Measurements from ENCODE around the gene LBHD2.

Gene LBHD2

GRCh38 chr14:103078860-103079587 lies 5.0 kb upstream of the LBHD2 start:
- H3K27ac ChIP-seq (ENCODE audit: low read depth, low read length), result no peak overlapping the region
- H2AFZ ChIP-seq (ENCODE audit: low read depth, low read length, severe bottlenecking), result no peak overlapping the region
- no peaks in the 10 kb centered on the region for H3F3A ChIP-seq (ENCODE audit: insufficient read depth)
- no peaks in the 10 kb centered on the region for H3K9me3 ChIP-seq (ENCODE audit: insufficient read depth, low read length)
- H3K4me2 ChIP-seq (ENCODE audit: low read depth, low read length, poor library complexity, severe bottlenecking), result no peak overlapping the region
- no peak overlapping the region for H3K9ac ChIP-seq (ENCODE audit: low read length)
- H3K27me3 ChIP-seq (ENCODE audit: low read length), result no peaks in the 10 kb centered on the region
- TF ChIP-seq CTCF (IDR thresholded peaks at IDR 0.05; ENCODE audit: insufficient read depth, low read length, poor library complexity, severe bottlenecking), result no peak
- TF ChIP-seq EZH2phosphoT487 (conservative IDR thresholded peaks at IDR 0.05; ENCODE audit: low read length), result no peak
- H4K20me1 ChIP-seq (ENCODE audit: low read depth, low read length), result no peaks in the 10 kb centered on the region
- H3K9me2 ChIP-seq (replicated peaks; ENCODE audit: insufficient read depth, low read length), result no peaks in the 10 kb centered on the region
- H3K4me3 ChIP-seq (ENCODE audit: insufficient read depth, low read length, poor library complexity, severe bottlenecking), result no peak overlapping the region
- no peaks in the 10 kb centered on the region for H3K79me2 ChIP-seq (ENCODE audit: insufficient read depth, low read length)
- no peaks in the 10 kb centered on the region for H3K36me3 ChIP-seq (ENCODE audit: low read length)

GRCh38 chr14:103081951-103082350 lies 2.1 kb upstream of the LBHD2 start:
- Histone ChIP-seq H3K27ac (ENCODE audit: low read depth, low read length) (no peak overlapping the region), H3K4me2 (ENCODE audit: low read depth, low read length, poor library complexity, severe bottlenecking) (no peak overlapping the region), H3K4me3 (ENCODE audit: insufficient read depth, low read length, poor library complexity, severe bottlenecking) (no peak overlapping the region), H4K20me1 (ENCODE audit: low read depth, low read length) (no peaks in the 10 kb centered on the region), H3K9ac (ENCODE audit: low read length) (no peak overlapping the region), H3K79me2 (ENCODE audit: insufficient read depth, low read length) (no peaks in the 10 kb centered on the region), H2AFZ (ENCODE audit: low read depth, low read length, severe bottlenecking) (no peak overlapping the region), H3K9me3 (ENCODE audit: insufficient read depth, low read length) (no peaks in the 10 kb centered on the region), H3K9me2 (replicated peaks; ENCODE audit: insufficient read depth, low read length) (no peaks in the 10 kb centered on the region), H3K27me3 (ENCODE audit: low read length) (no peaks in the 10 kb centered on the region), H3F3A (ENCODE audit: insufficient read depth) (no peaks in the 10 kb centered on the region), H3K36me3 (ENCODE audit: low read length) (no peaks in the 10 kb centered on the region)
- TF ChIP-seq EZH2phosphoT487 (conservative IDR thresholded peaks at IDR 0.05; ENCODE audit: low read length) (no peak), CTCF (IDR thresholded peaks at IDR 0.05; ENCODE audit: insufficient read depth, low read length, poor library complexity, severe bottlenecking) (no peak)

GRCh38 chr14:103085106-103086091 lies 1.4 kb downstream of the LBHD2 start:
- Histone ChIP-seq H3K9me2 (replicated peaks; ENCODE audit: insufficient read depth, low read length) (no peaks in the 10 kb centered on the region), H3K27ac (ENCODE audit: low read depth, low read length) (no peak overlapping the region), H3K27me3 (ENCODE audit: low read length) (no peaks in the 10 kb centered on the region), H4K20me1 (ENCODE audit: low read depth, low read length) (no peaks in the 10 kb centered on the region), H2AFZ (ENCODE audit: low read depth, low read length, severe bottlenecking) (no peak overlapping the region), H3K9me3 (ENCODE audit: insufficient read depth, low read length) (no peaks in the 10 kb centered on the region), H3K36me3 (ENCODE audit: low read length) (no peaks in the 10 kb centered on the region), H3F3A (ENCODE audit: insufficient read depth) (no peaks in the 10 kb centered on the region), H3K4me2 (ENCODE audit: low read depth, low read length, poor library complexity, severe bottlenecking) (no peak overlapping the region), H3K79me2 (ENCODE audit: insufficient read depth, low read length) (no peaks in the 10 kb centered on the region), H3K9ac (ENCODE audit: low read length) (no peak overlapping the region), H3K4me3 (ENCODE audit: insufficient read depth, low read length, poor library complexity, severe bottlenecking) (no peak overlapping the region)
- TF ChIP-seq CTCF (IDR thresholded peaks at IDR 0.05; ENCODE audit: insufficient read depth, low read length, poor library complexity, severe bottlenecking) (no peak), EZH2phosphoT487 (conservative IDR thresholded peaks at IDR 0.05; ENCODE audit: low read length) (no peak)
